HG03066 (cell line): ENCODE results near the gene KREMEN2.
"Not testable (repeated sequence)": the region's sequence is repeated elsewhere in the genome, so short reads cannot be mapped to it uniquely, and the experiment has no call there.

Source experiments
- ATAC-seq: cut with Tn5 transposase; IDR thresholded peaks from one replicate; pipeline ENCODE4 v1.9.1; 2021; ENCODE audit warnings: low read depth; ENCODE audit not compliant: unreplicated experiment

KREMEN2 gene

DNA sequence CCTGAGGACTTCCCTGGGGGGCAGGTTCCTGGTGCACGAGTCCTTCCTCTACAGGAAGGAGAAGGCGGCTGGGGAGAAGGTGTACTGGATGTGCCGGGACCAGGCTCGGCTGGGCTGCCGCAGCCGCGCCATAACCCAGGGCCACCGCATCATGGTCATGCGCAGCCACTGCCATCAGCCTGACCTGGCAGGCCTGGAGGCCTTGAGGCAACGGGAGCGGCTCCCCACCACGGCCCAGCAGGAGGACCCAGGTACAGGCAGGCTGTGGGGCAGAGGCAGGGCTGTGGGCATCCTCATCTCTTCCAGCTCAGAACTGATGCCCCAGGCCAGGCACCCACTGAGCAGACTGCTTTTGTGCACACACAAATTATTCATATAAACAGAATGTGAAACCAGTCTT is 25.9 kb upstream of the KREMEN2 start:
- ATAC-seq = no peak

DNA sequence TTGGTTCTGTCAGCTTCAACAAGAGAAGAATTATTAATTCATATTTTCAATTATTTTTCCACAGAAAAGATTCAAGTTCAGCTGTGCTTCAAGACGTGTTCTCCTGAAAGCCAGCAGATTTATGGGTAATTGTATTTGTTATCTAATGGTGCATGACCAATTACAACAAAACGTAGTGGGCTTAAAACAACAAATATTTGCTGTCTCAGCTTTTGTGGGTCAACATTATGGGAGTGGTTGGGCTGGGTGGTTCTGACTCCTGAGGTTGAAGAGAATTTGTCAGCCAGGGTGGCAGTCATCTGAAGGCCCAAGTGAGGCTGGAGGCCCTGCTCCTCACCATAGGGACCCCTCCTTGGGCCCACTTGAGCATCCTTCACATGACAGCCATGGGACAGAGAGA is 24.1 kb upstream of the KREMEN2 start:
- ATAC-seq = no peak

DNA sequence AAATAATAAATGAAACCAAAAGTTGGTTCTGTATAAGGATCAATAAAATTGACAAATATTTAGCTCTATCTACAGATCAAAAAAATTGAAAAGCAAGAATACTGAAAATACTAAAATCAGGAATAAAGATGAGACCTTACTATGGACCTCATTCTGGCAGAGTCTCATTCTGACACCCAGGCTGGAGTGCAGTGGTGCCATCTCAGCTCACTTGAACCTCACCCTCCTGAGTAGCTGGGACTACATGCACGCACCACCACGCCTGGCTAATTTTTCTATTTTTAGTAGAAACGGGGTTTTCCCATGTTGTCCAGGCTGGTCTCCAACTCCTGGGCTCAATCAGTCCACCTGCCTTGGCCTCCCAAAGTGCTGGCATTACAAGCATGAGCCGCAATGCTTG is 22.0 kb upstream of the KREMEN2 start:
- ATAC-seq = no peak

DNA sequence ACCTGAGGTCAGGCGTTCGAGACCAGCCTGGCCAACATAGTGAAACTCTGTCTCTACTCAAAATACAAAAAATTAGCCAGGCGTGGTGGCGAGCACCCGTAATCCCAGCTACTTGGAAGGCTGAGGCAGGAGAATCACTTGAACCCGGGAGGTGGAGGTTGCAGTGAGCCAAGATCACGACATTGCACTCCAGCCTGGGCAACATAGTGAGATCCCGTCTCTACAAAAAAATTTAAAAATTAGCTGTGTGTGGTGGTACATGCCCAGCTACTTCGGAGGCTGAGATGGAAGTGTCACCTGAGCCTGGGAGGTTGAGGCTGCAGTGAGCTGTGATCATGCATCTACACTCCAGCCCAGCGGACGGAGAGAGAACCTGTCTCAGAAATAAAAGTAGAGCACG is 20.4 kb upstream of the KREMEN2 start:
- not testable (repeated sequence) for ATAC-seq

DNA sequence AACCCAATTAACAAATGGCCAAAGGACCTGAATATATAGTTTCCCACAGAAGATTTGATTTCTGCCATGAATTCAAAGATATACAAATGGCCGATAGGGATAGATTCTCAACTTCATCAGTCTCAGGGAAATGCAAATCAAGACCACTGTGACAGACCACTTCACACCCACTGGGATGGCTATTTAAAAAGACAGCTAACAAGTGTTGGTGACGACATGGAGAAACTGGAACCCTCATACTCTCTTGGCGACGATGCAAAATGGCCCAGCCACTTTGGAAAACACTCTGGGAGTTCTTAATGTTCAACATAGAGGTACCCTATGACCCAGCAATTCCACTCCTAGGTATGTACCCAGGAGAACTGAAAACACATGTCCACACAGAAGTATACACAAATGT is 17.4 kb upstream of the KREMEN2 start:
- no peak for ATAC-seq

DNA sequence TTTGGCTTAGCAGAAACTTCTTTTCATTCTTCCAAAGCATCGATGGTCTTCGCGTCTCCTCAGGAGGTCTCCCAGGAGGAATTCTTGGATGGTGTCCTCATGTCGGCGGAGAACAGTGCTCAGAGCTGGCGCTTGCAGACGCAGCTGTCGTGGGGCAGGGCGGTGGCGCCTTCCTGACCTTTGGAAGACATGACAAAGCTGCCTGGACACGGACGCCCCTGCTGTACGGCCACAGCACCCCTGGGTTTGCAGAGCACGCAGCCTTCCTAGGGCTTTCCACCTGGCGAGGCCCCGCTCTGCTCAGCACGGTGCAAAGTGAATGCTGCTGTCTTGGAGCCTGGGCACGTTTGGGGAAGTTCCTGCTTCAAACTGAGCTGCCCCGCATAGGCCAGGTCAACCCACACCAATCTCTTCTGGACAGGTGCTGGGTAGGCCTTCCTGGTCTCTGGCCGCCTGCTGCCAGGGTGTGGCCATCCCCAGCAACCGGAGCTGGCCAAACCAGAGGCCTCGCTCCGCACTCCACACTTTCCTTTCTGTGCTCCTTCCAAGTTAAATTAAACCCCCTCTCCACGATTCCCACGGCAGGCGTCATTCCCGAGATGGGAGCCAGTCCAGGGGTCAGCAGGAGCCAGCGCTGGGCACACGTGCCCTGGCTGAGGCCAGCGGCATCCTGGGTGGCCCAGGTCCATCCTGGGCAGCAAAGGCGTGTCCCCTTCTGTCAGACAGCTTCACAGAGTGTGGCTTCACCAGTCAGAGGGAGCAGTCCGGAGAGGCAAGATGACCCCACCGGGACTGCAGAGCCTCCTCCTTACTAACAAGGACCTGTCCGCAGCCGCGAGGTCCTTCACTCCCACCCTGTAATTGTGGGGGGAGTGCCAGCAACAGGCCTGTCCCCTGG is 15.0 kb upstream of the KREMEN2 start:
- ATAC-seq = no peak

DNA sequence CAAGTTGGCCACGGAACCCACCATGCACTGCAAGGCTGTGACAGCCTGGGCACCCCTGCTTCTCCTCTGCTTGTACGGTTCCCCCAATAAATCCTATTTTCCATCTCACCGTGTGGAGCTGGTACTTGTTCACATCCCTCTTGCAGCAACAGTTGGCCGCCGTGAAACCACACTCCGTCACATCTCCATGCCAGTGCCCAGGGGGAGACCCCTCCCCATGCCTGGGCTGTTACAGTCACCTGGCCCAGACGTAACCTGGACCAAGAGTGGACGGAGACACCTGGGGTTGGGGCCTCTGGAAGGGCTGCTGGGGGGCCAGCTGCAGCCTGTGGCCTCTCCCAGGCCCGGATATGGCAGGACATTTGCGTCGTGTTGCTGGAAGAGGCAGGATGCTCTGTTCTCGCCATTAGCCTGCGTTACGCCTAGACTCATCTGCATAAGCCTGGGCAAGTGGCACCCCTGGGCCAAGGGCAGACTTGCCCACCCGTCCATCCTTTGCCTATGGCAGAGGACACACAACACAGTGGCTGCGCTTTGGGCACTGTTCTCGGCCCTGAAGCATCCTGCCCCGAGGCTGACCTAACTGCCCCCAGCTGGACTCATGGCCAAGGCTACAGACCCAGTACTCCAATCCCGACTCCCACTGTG is 14.2 kb upstream of the KREMEN2 start:
- ATAC-seq = no peak

DNA sequence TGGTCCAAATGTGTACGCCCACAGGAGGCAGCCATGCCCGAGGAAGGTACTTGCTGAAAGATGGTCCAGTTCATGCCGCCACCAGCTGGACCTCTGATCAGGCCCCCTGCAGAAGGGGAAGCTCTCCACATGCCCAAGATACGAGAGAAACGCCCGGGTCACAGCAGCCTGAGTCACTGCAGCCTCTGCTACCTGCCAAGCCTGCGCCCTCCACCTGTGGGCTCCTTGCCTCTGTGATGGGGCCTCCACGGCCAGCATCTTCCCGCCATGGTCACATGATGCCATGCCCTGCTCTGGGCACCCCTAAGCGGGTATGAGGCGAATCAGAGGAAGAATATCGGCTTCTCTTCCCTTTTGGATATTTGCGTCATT is 13.7 kb upstream of the KREMEN2 start:
- ATAC-seq = no peak

DNA sequence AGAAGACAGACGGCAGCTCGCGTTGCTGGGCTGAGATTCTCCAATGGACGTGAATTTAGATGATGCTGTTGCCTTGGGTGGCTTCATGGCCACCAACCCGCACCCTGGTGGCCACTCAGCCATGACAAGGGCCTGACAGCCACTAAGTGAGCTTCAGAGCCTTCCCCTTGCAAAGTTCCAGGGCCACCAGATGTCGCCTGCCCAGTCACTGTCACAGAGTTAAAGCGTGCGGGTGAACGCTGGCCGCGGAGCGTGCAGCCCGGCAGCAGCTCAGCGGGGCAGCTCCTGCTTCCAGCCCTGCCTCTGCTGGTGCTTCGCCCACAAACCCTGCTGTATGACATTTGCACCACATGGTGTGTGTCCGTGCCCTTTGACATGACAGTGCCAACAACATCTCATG is 13.3 kb upstream of the KREMEN2 start:
- ATAC-seq = no peak

DNA sequence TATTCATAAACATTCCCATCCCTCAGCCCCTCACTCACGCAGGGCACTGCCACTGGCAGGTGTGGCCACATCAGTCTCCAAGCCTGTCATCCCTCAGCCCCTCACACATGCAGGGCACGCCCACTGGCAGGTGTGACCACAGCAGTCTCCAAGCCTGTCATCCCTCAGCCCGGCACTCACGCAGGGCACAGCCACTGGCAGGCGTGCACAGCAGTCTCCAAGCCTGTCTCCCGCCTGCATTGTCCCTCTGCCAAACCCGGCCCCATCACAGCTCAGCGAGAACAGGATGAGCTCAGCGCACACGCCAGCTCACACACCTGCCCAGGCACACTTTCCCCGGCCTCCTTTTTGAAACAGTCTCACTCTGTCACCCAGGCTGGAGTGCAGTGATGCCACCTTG is 11.4 kb upstream of the KREMEN2 start:
- ATAC-seq = no peak

DNA sequence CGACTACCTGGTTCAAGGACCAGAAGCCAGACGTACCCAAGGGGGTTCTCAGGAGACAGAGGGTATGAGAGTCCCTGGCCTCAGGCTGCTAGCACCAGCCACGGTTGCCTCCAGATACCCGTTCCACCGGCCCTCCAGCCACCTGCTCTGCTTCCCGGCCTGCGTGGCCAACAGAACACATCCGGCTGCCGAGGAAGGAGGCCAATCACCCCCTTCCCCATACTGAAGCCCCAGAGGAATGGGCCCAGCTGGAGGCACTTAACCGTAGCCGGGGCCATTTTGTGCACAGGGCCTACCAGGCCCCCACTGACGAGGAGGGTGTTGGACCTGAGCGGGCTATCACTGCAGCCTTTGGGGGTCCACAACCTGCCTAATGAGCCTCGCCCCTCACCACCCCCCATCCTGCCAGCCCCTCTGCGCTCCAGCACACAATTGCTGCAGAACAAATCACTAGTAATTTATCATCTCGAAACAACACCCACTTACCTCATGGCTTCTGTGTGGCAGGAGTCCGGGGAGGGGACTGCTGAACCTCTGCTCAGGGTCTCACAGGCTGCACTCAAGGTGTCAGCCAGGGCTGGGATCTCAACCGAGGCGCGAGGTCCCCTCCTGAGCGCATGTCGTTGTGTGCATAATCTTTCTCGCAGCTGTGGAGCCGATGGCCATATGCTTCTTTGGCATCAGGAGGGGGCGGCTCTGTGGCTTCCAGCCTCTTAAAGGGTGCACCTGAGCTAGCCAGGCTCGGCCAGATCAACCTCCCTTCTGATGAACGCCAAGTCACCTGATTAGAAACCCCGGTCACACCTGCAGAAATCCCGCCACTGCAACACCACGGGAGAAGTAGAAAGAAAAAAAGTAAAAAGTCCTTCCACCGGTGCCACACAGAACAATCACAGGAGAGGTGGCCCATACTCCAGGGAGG is 10.1 kb upstream of the KREMEN2 start:
- no peak for ATAC-seq

DNA sequence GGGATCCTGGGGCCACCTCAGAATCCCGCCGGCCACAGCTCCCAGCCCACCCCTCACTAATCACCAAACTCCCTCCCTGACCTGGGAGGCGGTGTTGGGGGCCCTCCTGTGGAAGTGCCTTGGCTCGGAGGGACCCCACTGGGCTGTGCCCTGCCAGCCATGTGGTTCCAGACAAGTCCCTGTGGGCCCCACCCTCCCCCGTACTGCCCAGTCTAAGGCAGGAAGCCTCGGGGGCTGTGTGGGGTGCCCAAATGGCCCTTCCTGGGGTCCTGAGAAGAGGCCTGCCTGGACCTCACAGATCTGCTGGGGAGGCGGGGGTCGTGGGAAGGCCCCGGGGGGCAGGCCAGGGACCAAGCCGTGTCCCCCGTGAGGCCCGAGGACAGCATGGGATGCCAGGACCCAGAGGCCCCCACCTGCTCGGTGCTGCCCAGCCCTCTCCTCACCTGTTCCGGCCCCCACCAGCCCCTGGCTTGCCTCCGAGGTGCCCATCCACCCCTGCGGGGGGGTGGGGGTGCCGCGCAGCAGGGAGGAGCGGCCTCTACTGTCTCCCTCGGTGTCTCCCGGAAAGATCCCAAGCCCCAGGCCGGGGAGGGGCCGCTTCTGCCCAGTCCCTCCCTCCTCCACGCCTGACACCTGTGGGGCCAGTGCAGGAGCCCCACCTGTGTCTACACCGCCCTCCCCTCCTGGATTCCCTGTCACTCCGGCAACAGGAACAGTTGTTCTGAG is 9.3 kb upstream of the KREMEN2 start:
- ATAC-seq = no peak

DNA sequence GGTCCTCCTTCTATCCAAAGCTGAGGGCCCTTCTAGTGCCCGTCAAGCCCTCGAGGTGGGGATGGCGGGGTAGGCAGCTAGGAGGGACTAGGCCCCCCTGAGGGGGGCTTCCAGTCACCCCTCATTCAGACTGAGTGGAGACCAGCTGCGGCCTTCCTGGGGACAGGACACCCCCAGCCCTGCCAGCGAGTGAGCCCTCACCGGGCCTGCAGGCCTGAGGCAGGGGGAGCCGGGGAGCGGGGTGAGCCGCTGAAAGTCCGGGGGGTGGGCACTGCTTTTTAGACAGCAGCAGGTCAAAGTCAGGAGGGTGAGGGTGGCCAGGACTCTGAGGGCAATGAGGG is 8.7 kb upstream of the KREMEN2 start:
- no peak for ATAC-seq

DNA sequence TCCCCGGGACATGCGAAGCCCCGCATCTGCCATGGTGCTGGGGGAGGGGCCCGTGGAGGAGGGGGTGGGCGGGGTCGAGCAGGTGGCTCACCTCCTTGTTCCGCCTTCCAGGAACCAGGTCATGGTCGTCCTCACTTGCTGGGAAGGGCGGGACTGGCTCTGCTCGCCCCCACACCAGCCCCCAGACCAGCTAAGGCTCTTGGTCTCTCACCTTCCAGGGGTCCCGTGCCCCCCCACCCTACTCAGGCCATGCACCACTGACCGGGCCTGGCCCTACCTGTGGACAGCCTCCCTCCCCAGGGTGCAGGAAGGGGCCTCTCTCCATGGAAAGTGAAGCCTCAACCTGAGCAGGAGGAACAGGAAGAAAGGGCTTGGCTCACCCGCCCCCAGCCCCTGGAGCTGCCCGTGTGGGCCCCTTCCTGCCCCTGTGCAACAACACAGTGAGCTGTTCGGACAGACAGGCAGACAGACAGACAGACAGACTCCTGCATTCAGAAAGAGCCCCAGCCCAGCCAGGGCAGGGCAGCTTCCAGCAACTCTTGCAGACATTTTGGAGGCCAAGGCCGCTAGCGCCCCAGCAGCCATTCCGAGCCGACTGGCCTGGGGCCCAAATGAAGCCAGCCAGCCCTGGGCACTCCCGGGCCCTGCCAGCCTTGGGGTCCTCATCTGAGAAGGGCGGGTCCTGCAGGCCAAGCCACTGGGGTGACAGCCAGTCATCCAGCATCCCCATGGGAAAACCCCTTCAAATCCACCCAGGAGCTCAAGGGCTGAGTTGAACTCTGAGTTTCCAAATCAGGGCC is 8.1 kb upstream of the KREMEN2 start:
- no peak for ATAC-seq

DNA sequence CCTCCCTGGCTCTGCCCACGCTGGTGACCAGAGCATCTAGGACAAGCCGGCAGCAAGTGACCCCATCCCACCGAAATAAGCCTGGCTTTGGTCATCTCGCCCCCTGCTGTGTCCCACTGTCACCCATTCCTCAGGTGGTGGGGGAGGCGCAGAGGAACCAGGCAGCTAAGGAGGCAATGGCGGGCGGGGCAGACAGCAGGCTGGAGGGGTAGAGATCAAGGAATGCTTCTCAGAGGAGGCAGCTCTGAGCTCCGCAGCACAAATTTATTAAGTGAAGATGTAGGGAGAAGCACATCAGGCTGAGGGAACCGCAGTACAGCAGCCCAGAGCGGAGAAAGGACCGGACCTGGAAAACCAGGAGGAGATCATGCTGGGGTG is 7.5 kb upstream of the KREMEN2 start:
- no peak for ATAC-seq

DNA sequence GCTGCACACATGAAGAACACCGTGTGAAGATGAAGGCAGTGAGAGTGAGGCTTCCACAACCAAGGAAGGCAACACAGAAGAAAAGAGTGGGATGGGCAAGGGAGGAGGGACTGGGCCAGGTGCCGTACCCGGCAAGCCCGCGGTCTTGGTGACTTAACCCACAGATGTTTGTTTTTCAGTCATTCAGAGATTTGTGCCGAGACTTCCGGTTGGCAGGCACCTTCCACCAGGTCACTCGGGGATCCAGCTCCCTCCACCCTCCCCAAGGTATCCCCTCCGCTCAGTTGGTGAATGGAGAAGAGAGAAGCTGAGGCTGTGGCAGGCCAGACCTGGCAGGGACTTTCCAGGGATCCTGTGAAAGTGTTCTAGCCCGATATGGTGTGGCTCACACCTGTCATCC is 4.9 kb upstream of the KREMEN2 start:
- no peak for ATAC-seq

DNA sequence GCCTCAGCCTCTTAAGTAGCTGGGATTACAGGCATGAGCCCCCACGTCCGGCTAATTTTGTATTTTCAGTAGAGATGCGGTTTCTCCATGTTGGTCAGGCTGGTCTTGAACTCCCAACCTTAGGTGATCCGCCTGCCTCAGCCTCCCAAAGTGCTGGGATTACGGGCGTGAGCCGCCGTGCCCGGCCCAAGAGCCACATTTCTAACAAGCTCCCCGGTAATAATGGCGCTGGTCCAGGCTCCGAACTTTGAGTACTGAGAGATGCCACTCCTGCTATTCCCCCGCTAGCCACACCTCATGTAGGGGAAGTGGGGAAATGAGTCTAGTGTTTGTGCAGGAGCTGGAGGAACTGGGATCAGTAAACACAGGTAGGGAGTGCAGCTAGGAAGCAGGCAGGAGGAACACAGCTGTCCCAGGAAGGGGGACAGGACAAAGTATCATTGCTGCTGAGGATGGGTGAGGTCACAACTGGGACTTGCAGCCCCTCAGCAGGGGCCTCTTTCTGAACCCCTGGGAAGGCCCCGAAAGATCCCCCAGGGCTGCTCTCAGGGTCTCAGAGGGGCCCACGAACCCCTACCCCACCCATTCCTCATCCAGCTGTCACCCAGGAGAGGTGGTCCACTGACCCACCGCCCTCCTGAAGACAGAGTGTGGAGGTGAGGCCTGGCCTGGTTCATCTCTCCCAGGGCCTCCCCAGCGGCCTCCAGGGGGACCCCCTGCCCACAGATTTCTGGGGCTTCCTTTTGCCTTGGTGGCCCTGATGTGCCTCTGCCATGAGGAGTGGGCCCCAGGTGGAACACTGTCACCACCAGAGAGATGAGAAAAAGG is 3.7 kb upstream of the KREMEN2 start:
- no peak for ATAC-seq

DNA sequence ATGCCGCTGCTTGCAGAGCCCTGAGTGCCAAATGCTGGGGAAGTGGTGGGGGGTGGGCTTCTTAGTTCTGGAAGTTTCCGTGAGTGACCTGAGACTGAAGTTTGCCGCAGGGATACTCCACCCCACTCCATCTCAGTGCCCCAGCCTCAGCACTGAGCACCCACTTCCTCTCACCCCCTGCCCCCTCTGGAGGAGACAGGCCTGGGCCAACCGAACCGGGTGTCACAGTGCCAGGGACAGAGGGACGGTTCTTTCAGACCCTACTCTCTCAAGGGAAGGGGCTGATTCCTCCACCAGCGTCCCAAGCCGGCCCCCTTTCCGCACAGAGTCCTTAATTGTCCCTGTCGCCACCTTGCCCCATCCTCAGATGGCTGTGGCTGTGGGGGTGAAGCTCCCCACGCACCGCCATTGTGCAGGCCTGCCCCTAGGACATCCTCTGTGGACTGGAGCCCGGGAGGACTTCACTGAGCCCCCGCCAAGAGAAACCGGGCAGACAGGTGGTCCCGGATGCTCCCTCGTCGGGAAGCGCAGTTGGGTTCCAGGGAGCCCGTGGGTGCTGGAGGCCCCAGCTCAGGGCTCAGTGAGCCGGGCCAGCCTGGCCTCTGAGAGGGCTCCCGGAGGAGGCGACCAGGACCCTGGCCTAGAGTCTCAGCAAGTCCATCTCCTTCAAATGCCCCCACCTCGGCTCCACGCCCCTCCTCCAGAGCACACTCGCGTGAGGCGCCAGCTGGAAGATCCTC is 1.6 kb upstream of the KREMEN2 start:
- ATAC-seq = no peak
